ENCODE data around the gene LYSMD1. TPM values are rescaled to one million over a fixed set of nuclear protein-coding genes. Genes with fewer than 3 reads are reported as not detected.

LYSMD1 gene
- total RNA-seq, 1 donor from 2014 or later: 4.7 TPM

DNA sequence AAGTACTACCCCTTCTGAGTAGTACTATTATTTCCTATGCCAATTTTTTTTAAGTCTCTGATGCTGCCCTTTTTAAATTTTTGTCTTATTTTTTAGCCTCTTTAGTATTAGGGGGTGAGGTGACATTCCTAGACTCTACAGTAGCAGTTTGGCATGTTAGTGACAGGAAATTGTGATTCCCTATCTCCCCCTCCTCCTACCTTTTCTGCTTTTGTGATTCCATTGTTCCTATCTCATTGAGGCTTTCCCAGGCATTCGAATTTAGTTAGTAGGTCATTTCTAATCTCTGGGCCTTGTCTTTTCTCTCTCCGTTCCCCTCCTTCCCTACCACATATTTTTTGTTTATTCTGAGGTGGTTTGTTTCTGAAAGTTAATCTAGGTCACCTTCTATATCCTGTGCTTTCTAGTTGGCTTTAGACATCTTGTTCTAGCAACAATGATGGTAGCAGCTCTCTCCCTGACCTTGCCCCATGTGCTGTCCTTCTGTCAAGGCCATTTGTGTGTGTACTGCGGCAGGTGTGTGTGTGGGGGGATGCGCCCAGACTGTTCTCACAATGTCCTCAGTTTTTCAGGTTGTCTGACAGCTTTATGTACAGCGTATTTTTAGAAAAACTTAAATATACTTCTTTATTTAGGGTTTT is 40.8 kb downstream of the LYSMD1 start:
- H3K4me3 Mint-ChIP-seq: no peak overlapping the region
- H3K4me1 Mint-ChIP-seq: no peaks in the 10 kb centered on the region
- H3K36me3 Mint-ChIP-seq (ENCODE audit: low read depth): peaks cover 9% of the 10 kb centered on the region
- no peaks in the 10 kb centered on the region for H3K27me3 Mint-ChIP-seq
- no peak for DNase-seq
- no peaks in the 10 kb centered on the region for H3K9me3 Mint-ChIP-seq
- intact Hi-C loops (cut with micrococcal nuclease): no loop called here
- no peak overlapping the region for H3K27ac Mint-ChIP-seq

GRCh38 chr1:151113877-151114276 is 51.8 kb downstream of the LYSMD1 start:
- intact Hi-C loops (cut with micrococcal nuclease): no loop called here
- no peak overlapping the region for H3K4me3 Mint-ChIP-seq
- no peaks in the 10 kb centered on the region for H3K27me3 Mint-ChIP-seq

More at GRCh38 chr1:151113877-151114276, 51.8 kb downstream of the LYSMD1 start:
- H3K27ac Mint-ChIP-seq: no peak overlapping the region
- DNase-seq: no peak
- H3K9me3 Mint-ChIP-seq: no peaks in the 10 kb centered on the region
- peaks cover 7% of the 10 kb centered on the region for H3K36me3 Mint-ChIP-seq (ENCODE audit: low read depth)
- no peaks in the 10 kb centered on the region for H3K4me1 Mint-ChIP-seq

Other genes starting within 250 kb of the LYSMD1 start
- 56.2 and 62.3 TPM in 2 replicates for gene SETDB1, start 239.5 kb downstream of the LYSMD1 start, total RNA-seq
- 195 TPM in 2 replicates for gene CERS2, start 191.1 kb downstream of the LYSMD1 start, total RNA-seq
- gene ANXA9, start 183.6 kb downstream of the LYSMD1 start, total RNA-seq: 0.12 TPM in 1 of 2 replicates, not detected in the other
- gene MINDY1, start 159.0 kb downstream of the LYSMD1 start, total RNA-seq: 11.5 and 12.5 TPM in 2 replicates
- gene PRUNE1, start 157.5 kb downstream of the LYSMD1 start, total RNA-seq: 13.3 and 15.2 TPM in 2 replicates
- 0.85 and 1.8 TPM in 2 replicates for gene BNIPL, start 129.3 kb downstream of the LYSMD1 start, total RNA-seq
- 1.0 and 1.2 TPM in 2 replicates for gene C1orf56, start 118.2 kb downstream of the LYSMD1 start, total RNA-seq
- 189 and 190 TPM in 2 replicates for gene CDC42SE1, start 106.3 kb downstream of the LYSMD1 start, total RNA-seq
- gene MLLT11, start 105.5 kb downstream of the LYSMD1 start, total RNA-seq: 2.9 and 3.0 TPM in 2 replicates
- gene GABPB2, start 95.1 kb downstream of the LYSMD1 start, total RNA-seq: 19.4 and 20.3 TPM in 2 replicates
- gene SEMA6C, start 19.3 kb downstream of the LYSMD1 start, total RNA-seq: 2.3 and 2.5 TPM in 2 replicates
- 29.4 and 32.5 TPM in 2 replicates for gene TNFAIP8L2, start 9.3 kb downstream of the LYSMD1 start, total RNA-seq
- 96.7 and 100 TPM in 2 replicates for gene SCNM1, start 242 bp upstream of the LYSMD1 start, total RNA-seq
- 1.3 and 1.8 TPM in 2 replicates for gene TMOD4, start 10.1 kb upstream of the LYSMD1 start, total RNA-seq
- 86.7 and 92.3 TPM in 2 replicates for gene VPS72, start 24.3 kb upstream of the LYSMD1 start, total RNA-seq
- gene PIP5K1A, start 32.6 kb upstream of the LYSMD1 start, total RNA-seq: 97.7 and 98.7 TPM in 2 replicates
- 288 and 304 TPM in 2 replicates for gene PSMD4, start 88.8 kb upstream of the LYSMD1 start, total RNA-seq
- 25.4 and 26.8 TPM in 2 replicates for gene ZNF687, start 116.4 kb upstream of the LYSMD1 start, total RNA-seq
- gene PI4KB, start 161.5 kb upstream of the LYSMD1 start, total RNA-seq: 57.1 and 59.2 TPM in 2 replicates
- gene RFX5, start 181.3 kb upstream of the LYSMD1 start, total RNA-seq: 69.2 and 73.1 TPM in 2 replicates
- gene SELENBP1, start 206.8 kb upstream of the LYSMD1 start, total RNA-seq: not detected in 2 replicates
- gene PSMB4, start 233.7 kb upstream of the LYSMD1 start, total RNA-seq: 452 and 456 TPM in 2 replicates

Data from activated CD4-positive, alpha-beta T cell treated with anti-CD3 and anti-CD28 coated beads, Interleukin-2, amount 10 ng/mL, durations not matched to agents 24 days and 14 days (primary cell).